PFSK-1 (cell line): ENCODE data around the gene TXNDC12.

Source experiments
- FOXP2 ChIP-seq: optimal IDR thresholded peaks from 2 replicates; pipeline ENCODE3; 2011; ENCODE audit warnings: borderline replicate concordance, control low read depth, inconsistent platforms; ENCODE audit not compliant: insufficient read depth; ENCODE audit errors: extremely low read length, extremely low read depth
- POLR2AphosphoS5 ChIP-seq: IDR thresholded peaks from 2 replicates; pipeline ENCODE4 v1.6.1; 2012; ENCODE audit warnings: low read depth, mild to moderate bottlenecking, control low read depth, low read length, moderate library complexity
- REST ChIP-seq, 2 experiments: IDR thresholded peaks; 2 replicates each; pipeline versions ENCODE4 v1.6.1 to v1.8.0; 2011 to 2012; ENCODE audit warnings: low read depth in 2 of 2, low read length in 2 of 2, control low read depth in 1 of 2, inconsistent platforms in 1 of 2, mild to moderate bottlenecking in 1 of 2, moderate library complexity in 1 of 2; ENCODE audit not compliant: insufficient read depth in 1 of 2
- SIN3A ChIP-seq: IDR thresholded peaks from 2 replicates; pipeline ENCODE4 v1.6.1; 2012; ENCODE audit warnings: mild to moderate bottlenecking, low read length, moderate library complexity, borderline replicate concordance; ENCODE audit not compliant: insufficient read depth
- TAF1 ChIP-seq: IDR thresholded peaks from 2 replicates; pipeline ENCODE4 v1.6.1; 2012; ENCODE audit warnings: low read length, control low read depth, borderline replicate concordance; ENCODE audit not compliant: insufficient read depth

TXNDC12 gene

DNA sequence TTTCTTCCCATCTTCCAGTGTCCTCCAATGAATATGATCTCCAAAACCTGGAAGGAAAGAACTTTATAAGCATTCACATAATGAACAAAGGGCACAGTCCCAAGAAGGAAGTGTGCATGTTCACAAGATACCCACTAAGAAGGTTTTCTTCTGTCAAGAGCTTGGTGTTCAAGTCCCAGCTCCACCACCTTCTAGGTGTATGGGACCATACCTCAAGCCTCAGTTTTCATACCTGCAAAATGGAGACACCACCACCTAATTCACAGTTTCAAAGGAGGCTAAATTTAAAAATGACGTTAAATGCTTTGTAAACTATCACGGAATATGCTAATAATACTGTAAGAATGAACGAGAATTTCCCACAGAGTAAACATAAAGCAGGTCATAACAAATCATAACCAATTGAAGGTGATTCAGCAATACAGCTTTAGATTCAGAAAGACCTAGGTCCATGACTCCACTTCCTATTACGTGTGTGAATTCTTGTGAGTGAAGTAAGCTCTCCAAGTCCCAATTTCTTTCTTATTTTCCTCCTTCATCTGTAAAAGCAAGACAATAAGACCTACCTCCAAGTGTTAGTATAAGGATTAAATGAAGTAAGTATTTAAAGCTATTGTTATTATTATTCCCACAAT is 13.3 kb downstream of the TXNDC12 start:
- no peak for TF ChIP-seq REST (IDR thresholded peaks at IDR 0.05; ENCODE audit: insufficient read depth in 1 of 2, low read depth in 2 of 2, low read length in 2 of 2)
- TF ChIP-seq POLR2AphosphoS5: no peak
- no peak for TF ChIP-seq SIN3A
- no peak for TF ChIP-seq FOXP2
- no peak for TF ChIP-seq TAF1

DNA sequence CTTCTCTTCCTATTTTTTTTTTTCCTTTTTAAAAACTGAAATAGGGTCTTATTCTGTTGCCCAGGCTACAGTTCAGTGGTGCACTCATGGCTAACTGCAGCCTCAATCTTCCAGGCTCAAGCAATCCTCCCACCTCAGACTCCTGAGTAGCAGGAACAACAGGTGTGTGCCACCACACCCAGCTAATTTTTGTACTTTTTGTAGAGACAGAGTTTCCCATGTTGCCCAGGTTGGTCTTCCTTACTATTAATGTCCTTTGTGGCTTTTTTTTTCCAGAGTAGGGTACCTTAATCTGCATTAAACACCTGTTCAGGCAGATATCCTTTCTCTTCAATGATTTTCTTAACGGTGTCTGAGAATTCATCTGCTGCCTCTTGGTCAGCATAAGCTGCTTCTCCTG is 17.1 kb downstream of the TXNDC12 start:
- no peak for TF ChIP-seq POLR2AphosphoS5
- TF ChIP-seq FOXP2: no peak
- TF ChIP-seq TAF1: no peak
- no peak for TF ChIP-seq REST (IDR thresholded peaks at IDR 0.05; ENCODE audit: insufficient read depth in 1 of 2, low read depth in 2 of 2, low read length in 2 of 2)
- TF ChIP-seq SIN3A: no peak

DNA sequence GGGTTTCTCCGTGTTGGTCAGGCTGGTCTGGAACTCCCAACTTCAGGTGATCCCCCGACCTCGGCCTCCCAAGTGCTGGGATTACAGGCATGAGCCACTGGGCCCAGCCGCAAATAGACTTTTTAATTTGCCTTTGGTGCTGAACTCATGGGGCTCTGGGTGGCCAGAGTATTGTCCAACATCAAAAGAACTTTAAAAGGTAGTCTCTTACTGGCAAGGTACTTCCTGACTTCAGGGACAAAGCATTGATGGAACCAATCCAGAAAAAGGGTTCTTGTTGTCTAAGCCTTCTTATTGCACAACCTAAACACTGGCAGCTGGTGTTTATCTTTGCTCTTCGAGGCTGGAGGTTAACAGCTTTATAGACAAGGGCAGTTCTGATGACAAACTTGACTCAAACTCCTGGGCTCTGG is 17.6 kb downstream of the TXNDC12 start:
- no peak for TF ChIP-seq FOXP2
- no peak for TF ChIP-seq REST (IDR thresholded peaks at IDR 0.05; ENCODE audit: insufficient read depth in 1 of 2, low read depth in 2 of 2, low read length in 2 of 2)
- TF ChIP-seq SIN3A: no peak
- TF ChIP-seq TAF1: no peak
- no peak for TF ChIP-seq POLR2AphosphoS5

DNA sequence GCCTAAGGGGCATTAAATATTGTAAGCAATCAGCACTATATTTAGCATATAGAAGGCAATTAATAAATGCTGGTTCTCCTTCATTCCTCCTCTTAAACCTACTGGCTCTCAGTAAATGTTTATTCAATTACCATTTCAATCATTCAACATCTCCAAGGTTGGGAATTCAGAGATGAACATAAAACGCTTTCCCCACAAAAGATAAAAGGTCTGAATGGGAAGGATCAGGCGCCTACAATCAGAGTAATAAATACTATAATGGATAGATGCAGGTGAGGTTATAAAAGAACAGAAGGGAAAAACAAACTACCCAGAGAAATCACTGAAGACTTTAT is 21.0 kb downstream of the TXNDC12 start:
- TF ChIP-seq FOXP2 (no peak), REST (IDR thresholded peaks at IDR 0.05; ENCODE audit: insufficient read depth in 1 of 2, low read depth in 2 of 2, low read length in 2 of 2) (no peak), SIN3A (no peak), POLR2AphosphoS5 (no peak), TAF1 (no peak)

- TF ChIP-seq FOXP2 (peak; percentile 61), TAF1 (peak; percentile 60; the same call in 1 of the 2 replicates), SIN3A (0 out of 2 replicates have a peak, but pooled peaks have one; percentile 74), POLR2AphosphoS5 (peak; percentile 89), REST (IDR thresholded peaks at IDR 0.05; ENCODE audit: insufficient read depth in 1 of 2, low read depth in 2 of 2, low read length in 2 of 2) (0 out of 4 replicates have a peak, but pooled peaks of 1 of the 2 experiments have one; percentile 14)
These were observed 21.6 kb downstream of the TXNDC12 start, which contains the start of gene KTI12 for GRCh38 chr1:52033190-52034049. KTI12 (minus strand) TSS chr1:52033810; CDS start chr1:52033761, 49 bp downstream.
